Suppressor macrophage (primary cell): Measurements from ENCODE around the gene SETSIP.
"Not testable (repeated sequence)": the region's sequence is repeated elsewhere in the genome, so short reads cannot be mapped to it uniquely, and the experiment has no call there.

Experiments
- DNase-seq, 4 experiments: peaks; one replicate each; pipeline ENCODE4 v3.0.0-alpha.2; 2020 to 2022
- total RNA-seq, 17 experiments: gene quantifications; one replicate each; lab custom pipeline; 2026; ENCODE audit warnings: mixed read lengths in 6 of 17, inconsistent platforms in 3 of 17; lab: John Stamatoyannopoulos, UW

SETSIP gene, protein sequence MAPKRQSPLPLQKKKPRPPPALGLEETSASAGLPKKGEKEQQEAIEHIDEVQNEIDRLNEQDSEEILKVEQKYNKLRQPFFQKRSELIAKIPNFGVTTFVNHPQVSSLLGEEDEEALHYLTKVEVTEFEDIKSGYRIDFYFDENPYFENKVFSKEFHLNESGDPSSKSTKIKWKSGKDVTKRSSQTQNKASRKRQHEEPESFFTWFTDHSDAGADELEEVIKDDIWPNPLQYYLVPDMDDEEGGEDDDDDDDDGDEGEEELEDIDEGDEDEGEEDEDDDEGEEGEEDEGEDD
- total RNA-seq = 0 to 0.60 (median 0.29) reads per million in 17 experiments

- no peak for DNase-seq
Measured at GRCh38 chr1:92075311-92075710, at the start of gene SETSIP. Gene SETSIP, minus strand, starts transcription at chr1:92075411. Its CDS starts 0 bp downstream, at chr1:92075411.

DNA sequence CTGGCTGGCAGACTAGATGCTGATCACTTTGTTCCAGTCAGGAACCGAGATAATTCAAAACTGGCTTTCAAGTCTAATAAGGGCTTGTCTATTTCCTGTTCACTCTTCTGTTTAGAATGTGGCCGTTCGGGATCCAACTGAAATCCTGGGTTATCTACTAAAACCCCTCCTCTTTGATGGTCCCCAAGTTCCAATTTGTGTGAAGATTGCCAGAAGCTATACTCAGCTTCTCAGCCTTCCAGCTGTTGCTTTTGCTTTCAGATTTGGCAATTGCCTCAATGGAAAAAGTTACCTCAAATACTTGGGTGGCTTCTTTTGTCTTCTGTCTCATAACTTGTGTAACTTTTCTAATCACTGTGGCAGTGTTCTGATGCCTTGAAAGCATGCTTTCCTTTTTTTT lies 48.7 kb upstream of the SETSIP start:
- no peak for DNase-seq

DNA sequence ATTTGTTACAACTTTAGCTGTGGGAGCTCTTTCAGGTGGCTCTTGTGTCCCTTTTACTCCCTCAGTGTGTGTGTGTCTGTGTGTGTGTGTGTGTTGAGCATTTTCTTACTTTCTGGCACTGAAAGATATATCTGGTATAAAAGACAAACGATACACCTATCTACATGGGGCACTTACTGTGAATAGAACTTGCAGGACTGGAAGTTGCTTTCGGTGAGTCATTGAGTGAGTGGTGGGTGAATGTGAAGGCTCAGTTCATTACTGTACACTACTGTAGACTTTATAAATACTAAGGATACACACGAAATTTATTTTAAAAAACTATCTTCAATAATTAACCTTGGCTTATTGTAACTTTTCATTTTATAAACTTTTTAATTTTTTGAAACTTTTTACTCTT lies 43.6 kb upstream of the SETSIP start:
- DNase-seq = no peak

- no peak for DNase-seq
Measured at GRCh38 chr1:92117526-92117925, 42.3 kb upstream of the SETSIP start.

- DNase-seq = no peak
Measured at GRCh38 chr1:92108631-92109030, 33.4 kb upstream of the SETSIP start.

DNA sequence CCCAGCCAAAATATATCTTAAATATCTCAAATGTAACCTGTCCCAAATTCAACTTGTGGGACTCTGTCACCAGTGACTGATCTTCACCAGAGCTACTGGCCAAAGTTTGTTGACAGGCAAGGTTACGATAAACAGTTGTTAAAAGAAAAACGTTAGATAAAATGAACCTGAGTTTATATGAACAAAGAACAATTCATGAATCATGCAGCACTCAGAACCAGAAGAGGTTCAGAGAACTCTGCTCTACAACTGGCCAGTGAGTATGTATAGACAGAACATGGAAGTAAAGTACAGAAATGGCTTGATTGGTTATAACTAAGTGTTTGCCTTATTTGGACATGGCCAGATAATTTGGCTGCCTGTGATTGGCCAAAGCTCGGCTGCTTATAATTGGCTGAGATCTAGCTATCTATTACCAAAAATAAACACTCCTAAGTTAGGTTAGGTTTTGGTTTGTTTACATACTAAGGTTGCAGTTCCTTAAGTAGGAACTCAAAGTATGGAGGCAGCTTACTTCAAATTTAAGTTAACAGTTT lies 30.4 kb upstream of the SETSIP start:
- DNase-seq = no peak

GRCh38 chr1:92096317-92096716 lies 21.1 kb upstream of the SETSIP start:
- DNase-seq = peak; percentile 68 to 91 (median 78)

DNA sequence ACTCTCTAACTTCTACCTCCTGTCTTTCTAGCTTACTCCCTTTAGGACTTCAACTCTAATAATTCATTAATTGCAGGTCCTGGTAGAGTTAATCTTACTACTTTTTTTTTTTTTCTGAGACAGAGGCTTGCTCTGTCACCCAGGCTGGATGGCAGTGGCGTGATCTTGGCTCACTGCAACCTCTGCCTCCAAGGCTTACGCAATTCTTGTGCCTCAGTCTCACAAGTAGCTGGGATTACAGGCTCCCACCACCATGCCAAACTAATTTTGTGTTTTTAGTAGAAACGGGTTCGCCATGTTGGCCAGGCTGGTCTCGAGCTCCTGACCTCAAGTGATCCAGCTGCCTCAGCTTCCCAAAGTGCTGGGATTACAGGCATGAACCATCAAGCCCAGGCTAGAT lies 20.7 kb upstream of the SETSIP start:
- DNase-seq = peak; percentile 45 to 74 (median 68)

GRCh38 chr1:92094595-92094994 lies 19.4 kb upstream of the SETSIP start:
- DNase-seq = no peak

DNA sequence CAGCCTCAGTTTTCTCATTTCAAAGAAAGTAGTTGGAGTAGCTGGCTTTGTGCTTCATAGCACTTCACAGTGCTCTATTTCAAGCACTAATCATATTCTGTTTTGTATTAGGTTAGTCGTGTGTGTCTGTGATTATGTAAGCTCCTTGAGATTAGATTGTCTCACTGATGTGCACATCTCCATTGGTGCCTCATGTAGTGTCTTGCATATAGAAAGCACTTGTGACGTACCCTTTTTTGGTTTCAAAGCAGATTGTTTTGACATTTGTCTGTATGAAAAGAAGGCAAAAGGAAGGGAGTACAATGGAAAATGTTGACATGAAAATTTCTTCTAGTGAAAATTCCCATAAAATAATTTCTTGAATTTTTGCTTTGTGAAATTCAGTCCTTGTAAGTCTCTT lies 18.9 kb upstream of the SETSIP start:
- DNase-seq = peak; percentile 4 to 64 (median 29)

- DNase-seq = no peak
Measured at GRCh38 chr1:92091625-92092024, 16.4 kb upstream of the SETSIP start.

DNA sequence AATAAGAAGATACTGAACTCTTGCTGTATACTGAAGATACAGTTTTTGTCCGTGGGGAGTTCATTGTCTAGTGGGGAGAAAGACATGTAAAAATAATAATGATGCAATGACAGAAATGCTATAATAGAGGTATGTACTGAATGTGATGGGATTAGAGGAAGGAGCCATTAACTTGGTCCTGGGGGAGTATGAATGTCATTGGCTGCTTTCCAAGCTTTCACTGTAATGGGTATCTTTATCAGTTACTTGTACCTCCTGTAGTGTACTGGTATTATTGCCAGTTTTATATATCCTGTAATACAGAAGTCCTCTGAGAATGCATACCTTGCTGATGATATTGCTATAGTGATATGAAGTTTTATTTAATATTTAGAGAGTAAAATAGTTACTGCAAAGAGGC lies 12.3 kb upstream of the SETSIP start:
- DNase-seq = no peak

DNA sequence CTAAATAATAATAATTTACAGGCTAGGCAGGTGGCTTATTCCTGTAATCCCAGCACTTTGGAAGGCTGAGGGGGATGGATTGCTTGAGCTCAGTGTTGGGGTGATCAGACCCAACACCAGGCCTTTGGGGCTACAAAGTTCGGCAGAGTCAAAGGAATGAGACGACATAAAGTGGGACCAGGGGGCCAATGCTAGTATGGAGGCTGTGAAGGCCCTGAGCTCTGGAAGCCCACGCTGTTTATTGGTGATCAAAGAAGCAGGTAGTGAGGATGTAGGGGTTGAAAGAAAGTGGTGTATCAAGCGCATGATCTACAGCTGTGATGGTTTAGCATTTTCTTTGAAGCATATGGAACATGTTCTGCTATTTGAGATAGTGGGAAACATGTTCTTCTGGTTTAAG lies 10.5 kb upstream of the SETSIP start:
- peak in 1 of 4 experiments; percentile 11 for DNase-seq

DNA sequence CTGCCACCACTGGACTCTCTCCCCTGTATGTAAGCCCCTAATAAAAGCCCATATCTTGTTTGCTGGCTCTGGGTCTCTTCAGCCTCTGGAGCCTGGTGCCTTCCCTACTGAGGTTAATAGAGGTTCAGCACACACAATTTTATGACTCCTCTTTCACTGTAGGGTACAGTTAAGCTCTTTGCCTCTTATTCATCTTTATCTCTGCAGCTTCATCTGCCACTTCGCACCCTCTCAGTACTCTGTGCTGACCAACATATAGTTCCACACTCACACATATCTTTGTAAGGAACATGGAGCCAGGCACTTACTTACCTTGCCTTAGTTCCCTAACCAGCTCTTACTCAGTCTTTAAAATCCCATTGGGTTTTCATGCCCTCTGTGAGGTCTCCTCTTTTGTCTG lies 9.4 kb upstream of the SETSIP start:
- no peak for DNase-seq

GRCh38 chr1:92081031-92081430 lies 5.8 kb upstream of the SETSIP start:
- no peak for DNase-seq

GRCh38 chr1:92080128-92080985 lies 5.1 kb upstream of the SETSIP start, which contains the start of gene BTBD8:
Gene BTBD8, plus strand, starts transcription at chr1:92080345. Its CDS starts 227 bp downstream, at chr1:92080572.
- DNase-seq = peak; percentile 78 to 88 (median 85)

GRCh38 chr1:92079441-92079840 lies 4.2 kb upstream of the SETSIP start:
- no peak for DNase-seq

DNA sequence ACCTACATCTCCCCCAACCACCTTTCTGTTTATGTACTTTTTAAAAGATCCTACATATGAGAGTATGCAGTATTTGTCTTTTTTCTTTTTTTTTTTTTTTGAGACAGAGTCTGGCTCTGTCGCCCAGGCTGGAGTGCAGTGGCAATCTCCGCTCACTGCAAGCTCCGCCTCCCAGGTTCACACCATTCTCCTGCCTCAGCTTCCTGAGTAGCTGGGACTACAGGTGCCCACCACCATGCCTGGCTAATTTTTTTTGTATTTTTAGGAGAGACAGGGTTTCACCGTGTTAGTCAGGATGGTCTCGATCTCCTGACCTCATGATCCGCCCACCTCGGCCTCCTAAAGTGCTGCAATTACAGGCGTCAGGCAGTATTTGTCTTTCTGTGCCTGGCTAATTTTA lies 2.9 kb upstream of the SETSIP start:
- not testable (repeated sequence) for DNase-seq

GRCh38 chr1:92076363-92076762 lies 1.2 kb upstream of the SETSIP start:
- DNase-seq = no peak

DNA sequence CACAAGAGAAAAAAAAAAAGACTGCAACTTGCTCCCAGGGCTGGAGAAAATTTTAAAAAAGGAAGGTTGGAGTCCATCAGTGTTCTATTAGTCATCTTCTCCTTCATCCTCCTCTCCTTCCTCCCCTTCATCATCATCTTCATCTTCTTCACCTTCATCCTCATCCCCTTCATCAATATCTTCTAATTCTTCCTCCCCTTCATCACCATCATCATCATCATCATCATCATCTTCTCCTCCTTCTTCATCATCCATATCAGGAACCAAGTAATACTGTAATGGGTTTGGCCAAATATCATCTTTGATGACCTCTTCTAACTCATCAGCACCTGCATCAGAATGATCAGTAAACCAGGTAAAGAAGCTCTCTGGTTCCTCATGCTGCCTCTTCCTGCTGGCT lies 765 bp downstream of the SETSIP start:
- not testable (repeated sequence) for DNase-seq

GRCh38 chr1:92070892-92071291 lies 4.3 kb downstream of the SETSIP start:
- no peak for DNase-seq

- no peak for DNase-seq
Measured at GRCh38 chr1:92066321-92066720, 8.9 kb downstream of the SETSIP start.

DNA sequence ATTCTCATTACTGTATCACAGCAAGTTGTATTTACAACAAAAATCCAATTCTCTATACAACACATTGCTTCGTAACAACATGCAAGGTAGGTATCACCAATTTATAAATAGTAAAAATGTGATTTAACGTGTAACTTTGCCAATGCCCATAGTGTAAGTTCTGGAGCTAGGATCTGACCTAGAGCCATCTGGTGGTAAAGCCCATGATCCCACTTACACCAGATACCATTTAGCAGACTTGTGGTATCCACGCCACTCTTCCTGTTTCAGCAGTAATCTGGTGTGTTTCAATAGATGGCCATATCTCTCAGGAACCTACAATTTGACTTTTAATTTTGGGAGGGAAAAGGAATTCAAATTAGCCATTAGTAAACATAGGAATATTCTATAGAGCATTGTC lies 10.2 kb downstream of the SETSIP start:
- DNase-seq = peak in 1 of 4 experiments; percentile 5
